Measurements from ENCODE around the gene AXL. TPM values are rescaled to one million over a fixed set of nuclear protein-coding genes. Genes with fewer than 3 reads are reported as not detected.
"Not testable (repeated sequence)": the region's sequence is repeated elsewhere in the genome, so short reads cannot be mapped to it uniquely, and the experiment has no call there.

Gene AXL
- total and polyA plus RNA-seq, 4 donors = 23.7 to 44.1 (median 25.6) TPM

DNA sequence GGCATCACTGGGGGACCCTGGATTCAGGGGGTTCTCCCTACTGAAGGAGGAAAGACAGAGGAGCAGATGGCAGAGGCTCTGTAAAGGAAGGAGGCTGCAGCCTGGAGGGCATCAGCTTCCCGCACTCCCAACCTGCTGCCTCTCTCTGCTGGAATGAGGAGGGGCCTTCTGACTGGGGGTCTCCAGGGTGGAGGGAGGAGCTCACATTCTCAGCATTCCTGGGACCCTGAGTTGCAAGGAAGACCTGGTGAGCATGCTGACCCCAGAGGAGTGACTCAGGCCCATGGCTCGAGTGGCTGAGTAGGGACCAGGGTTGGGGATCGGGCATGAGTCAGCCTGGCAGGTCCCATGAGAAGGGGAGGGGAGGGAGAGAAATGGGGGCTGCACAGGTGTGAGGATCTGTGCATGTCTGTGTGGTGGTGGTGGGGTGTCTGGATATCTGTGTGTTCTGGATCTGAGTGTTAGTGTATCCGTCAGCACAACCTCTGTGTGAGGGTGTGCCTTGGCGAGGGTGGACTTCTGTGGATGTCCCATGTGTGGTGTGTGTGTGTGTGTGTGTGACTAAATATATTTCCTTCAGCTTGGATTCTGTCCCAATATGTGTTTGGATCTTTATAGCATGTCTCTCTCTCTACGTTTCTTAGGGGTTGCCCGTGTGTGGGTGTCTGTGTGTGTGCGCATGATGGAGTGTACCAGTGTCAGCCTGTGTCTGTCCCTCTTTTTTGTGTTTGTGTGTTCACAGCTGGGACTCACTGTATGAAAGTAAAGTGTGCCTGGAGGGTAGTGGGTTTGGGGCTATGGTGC lies 4.6 kb downstream of the AXL start:
- no peak for DNase-seq (ENCODE audit: low read depth in 4 of 6, low spot score in 6 of 6)
- H3K27ac ChIP-seq (ENCODE audit: low read depth, low read length) = no peak overlapping the region
- no peak overlapping the region for H3K4me3 ChIP-seq (ENCODE audit: low read depth, low read length)

DNA sequence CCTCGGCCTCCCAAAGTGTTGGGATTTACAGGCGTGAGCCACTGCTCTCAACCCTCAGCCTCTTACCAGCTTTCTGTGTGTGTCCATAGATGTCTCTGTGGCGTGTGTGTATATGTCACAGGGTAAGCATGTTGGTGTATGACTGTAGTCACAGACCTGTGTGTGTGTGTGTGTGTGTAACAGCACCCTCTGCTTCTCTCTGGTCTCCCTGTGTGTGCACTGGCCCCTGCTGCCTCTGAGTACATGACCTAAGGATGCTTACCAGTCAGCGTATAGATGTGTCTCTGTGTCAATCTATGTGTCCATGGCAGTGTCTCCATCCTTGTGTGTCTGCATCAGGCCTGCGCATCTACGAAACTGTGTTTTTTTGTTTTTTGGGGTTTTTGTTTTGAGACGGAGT lies 5.6 kb downstream of the AXL start:
- 89% methylated on average over 4 of the region's 7 CpGs for WGBS (ENCODE audit: insufficient coverage)
- Histone ChIP-seq H3K4me1 (ENCODE audit: control insufficient read depth, insufficient read depth, low read length) (peaks cover 33% of the 10 kb centered on the region), H3K36me3 (ENCODE audit: control insufficient read depth, insufficient read depth, low read length) (peaks cover 14% of the 10 kb centered on the region), H3K9me3 (ENCODE audit: control insufficient read depth, insufficient read depth, low read length) (no peaks in the 10 kb centered on the region), H3K27me3 (ENCODE audit: control insufficient read depth, insufficient read depth, low read length) (no peaks in the 10 kb centered on the region), H3K4me3 (ENCODE audit: low read depth, low read length) (no peak overlapping the region), H3K27ac (ENCODE audit: low read depth, low read length) (no peak overlapping the region)
- DNase-seq (ENCODE audit: low read depth in 4 of 6, low spot score in 6 of 6) = no peak

More for the DNA sequence above, 4.6 kb downstream of the AXL start:
- Histone ChIP-seq H3K9me3 (ENCODE audit: control insufficient read depth, insufficient read depth, low read length) (no peaks in the 10 kb centered on the region), H3K4me1 (ENCODE audit: control insufficient read depth, insufficient read depth, low read length) (peaks cover 40% of the 10 kb centered on the region), H3K36me3 (ENCODE audit: control insufficient read depth, insufficient read depth, low read length) (peaks cover 14% of the 10 kb centered on the region), H3K27me3 (ENCODE audit: control insufficient read depth, insufficient read depth, low read length) (peaks cover 5% of the 10 kb centered on the region)
- 70% methylated on average over 8 of the region's 8 CpGs for WGBS (ENCODE audit: insufficient coverage)

DNA sequence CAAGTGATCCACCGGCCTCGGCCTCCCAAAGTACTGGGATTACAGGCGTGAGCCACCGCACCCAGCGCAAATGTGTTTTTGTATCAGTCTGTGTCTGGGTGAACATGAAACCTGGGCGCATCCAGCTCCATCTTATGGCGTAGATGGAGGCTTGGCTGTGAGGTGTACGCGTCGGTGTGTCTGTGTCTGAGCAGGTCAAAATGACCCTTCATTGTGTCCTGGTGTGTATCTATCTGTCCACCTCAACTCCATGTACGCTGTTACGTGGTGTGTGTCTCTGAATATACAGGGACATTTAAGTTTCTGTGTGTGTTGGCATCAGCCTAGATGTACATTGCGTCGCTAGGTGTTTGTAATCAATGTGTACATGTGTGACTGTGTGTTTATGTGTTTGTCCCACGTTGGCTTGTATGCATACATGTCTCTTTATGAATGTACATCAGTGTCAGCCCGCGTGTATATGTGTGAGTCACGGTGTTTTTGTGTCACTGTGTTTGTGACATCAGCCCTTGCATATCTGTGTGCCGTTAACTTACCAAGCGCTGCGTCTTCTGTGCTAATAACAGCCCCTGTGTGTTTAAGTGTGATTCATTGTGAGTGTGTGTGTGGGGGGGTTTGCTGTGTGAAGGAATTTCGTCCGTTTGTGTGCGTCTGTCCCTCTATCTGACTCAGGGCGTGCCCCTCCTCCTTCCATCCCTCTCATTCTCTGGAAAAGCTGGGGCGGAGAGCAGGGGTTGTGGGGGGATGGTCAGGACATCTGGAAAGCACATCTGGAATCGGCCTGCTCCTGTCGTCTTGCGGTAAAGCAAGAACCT lies 6.4 kb downstream of the AXL start:
- Histone ChIP-seq H3K36me3 (ENCODE audit: control insufficient read depth, insufficient read depth, low read length) (peaks cover 14% of the 10 kb centered on the region), H3K4me3 (ENCODE audit: low read depth, low read length) (peak overlapping the region; percentile 7)

DNA sequence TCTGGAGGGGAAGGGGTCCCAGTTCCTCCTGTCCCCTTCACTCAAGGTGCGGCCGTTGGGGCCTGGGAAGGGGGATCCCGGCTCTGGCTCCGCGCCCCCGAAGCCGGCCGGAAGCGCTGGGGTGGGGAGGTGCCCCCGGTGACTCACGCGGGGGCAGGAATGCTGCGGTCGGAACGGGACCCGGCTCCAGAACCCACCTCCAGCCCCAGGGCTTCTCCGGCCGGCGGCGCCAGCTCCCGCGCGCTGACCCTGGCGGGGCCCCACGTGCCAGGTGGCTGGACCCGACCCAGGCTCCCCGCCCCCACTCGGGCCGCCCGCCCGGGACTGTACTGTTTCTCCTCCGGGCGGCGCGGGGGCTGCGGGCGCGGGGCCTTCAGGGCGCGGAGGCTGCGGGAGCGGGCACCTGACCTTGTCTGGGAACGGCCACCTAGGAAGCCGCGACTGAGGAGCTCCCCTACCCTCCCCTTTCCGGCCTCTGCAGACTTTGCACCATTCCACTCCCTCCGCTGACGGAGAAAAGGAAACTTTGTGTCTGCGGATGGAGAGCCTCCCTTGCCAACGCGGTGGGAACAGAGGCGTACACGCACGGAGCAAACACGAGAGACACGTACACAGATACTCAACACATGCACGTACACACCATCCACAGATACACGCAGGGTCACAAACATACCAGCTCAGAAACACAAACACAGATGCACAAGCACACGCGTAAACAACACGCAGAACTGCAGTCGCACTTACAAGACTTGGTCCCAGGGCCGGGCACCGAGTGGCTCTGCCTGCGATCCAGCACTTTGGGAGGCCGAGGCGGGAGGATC lies 7.2 kb downstream of the AXL start:
- peak overlapping the region; percentile 65 for H3K27ac ChIP-seq (ENCODE audit: low read depth, low read length)
- peak overlapping the region; percentile 21 for H3K4me3 ChIP-seq (ENCODE audit: low read depth, low read length)
- 4% methylated on average over 62 of the region's 67 CpGs for WGBS (ENCODE audit: insufficient coverage)

More for the DNA sequence above, 6.4 kb downstream of the AXL start:
- Histone ChIP-seq H3K27ac (ENCODE audit: low read depth, low read length) (peak overlapping the region; percentile 65), H3K27me3 (ENCODE audit: control insufficient read depth, insufficient read depth, low read length) (no peaks in the 10 kb centered on the region), H3K9me3 (ENCODE audit: control insufficient read depth, insufficient read depth, low read length) (no peaks in the 10 kb centered on the region), H3K4me1 (ENCODE audit: control insufficient read depth, insufficient read depth, low read length) (peaks cover 26% of the 10 kb centered on the region)
- WGBS (ENCODE audit: insufficient coverage) = 64% methylated on average over 15 of the region's 29 CpGs
- DNase-seq (ENCODE audit: low read depth in 4 of 6, low spot score in 6 of 6) = peak in 4 of 6 donors; percentile 21 to 68 (median 46)

DNA sequence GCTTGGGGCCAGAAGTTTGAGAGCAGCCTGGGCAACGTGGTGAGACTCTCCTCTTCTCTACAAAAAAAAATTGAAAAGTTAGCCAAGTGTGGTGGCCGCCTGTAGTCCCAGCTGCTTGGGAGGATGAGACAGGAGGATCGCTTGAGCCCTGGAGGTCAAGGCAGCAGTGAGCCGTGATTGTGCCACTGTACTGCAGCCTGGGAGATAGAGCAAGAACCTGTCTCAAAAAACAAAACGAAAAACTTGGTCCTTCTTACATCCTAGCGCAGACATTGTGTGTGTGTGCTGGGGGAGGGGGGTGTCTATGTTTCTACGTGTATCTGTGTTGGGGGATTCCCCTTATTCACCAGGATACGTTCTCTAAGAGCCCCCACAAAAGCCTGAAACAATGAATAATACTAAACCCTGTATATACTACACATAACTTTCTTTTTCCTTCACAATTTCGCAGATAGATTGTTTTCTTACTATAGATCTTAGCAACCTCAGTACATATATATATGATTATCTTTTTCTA lies 7.9 kb downstream of the AXL start:
- 77% methylated on average over 3 of the region's 9 CpGs for WGBS (ENCODE audit: insufficient coverage)
- H3K27ac ChIP-seq (ENCODE audit: low read depth, low read length) = peak overlapping the region; percentile 47

More for the DNA sequence above, 7.2 kb downstream of the AXL start:
- DNase-seq (ENCODE audit: low read depth in 4 of 6, low spot score in 6 of 6) = peak in 5 of 6 donors; percentile 24 to 72 (median 36)
- Histone ChIP-seq H3K4me1 (ENCODE audit: control insufficient read depth, insufficient read depth, low read length) (peaks cover 21% of the 10 kb centered on the region), H3K27me3 (ENCODE audit: control insufficient read depth, insufficient read depth, low read length) (no peaks in the 10 kb centered on the region), H3K9me3 (ENCODE audit: control insufficient read depth, insufficient read depth, low read length) (no peaks in the 10 kb centered on the region), H3K36me3 (ENCODE audit: control insufficient read depth, insufficient read depth, low read length) (peaks cover 18% of the 10 kb centered on the region)

DNA sequence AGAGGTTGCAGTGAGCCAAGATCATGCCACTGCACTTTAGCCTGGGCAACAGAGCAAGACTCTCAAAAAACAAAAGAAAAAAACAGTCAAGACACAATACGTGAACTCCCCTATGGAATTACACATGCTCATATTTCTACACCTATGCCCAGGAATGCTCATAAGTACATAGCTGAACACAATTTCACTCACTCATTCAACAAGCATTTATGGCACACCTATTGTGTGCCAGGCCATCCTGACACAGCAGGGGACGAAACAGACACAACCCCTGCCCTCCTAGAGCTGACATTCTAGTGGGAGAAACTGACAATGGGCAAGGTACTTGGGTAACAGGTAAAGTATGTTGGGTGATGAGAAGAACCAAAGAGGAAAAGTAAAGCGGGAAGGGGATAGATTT lies 9.5 kb downstream of the AXL start:
- peaks cover 11% of the 10 kb centered on the region for H3K36me3 ChIP-seq (ENCODE audit: control insufficient read depth, insufficient read depth, low read length)
- H3K27ac ChIP-seq (ENCODE audit: low read depth, low read length) = no peak overlapping the region
- no peak overlapping the region for H3K4me3 ChIP-seq (ENCODE audit: low read depth, low read length)
- DNase-seq (ENCODE audit: low read depth in 4 of 6, low spot score in 6 of 6) = no peak
- 40% methylated on average over 1 of the region's 3 CpGs for WGBS (ENCODE audit: insufficient coverage)
- H3K4me1 ChIP-seq (ENCODE audit: control insufficient read depth, insufficient read depth, low read length) = peaks cover 14% of the 10 kb centered on the region
- H3K27me3 ChIP-seq (ENCODE audit: control insufficient read depth, insufficient read depth, low read length) = no peaks in the 10 kb centered on the region
- no peaks in the 10 kb centered on the region for H3K9me3 ChIP-seq (ENCODE audit: control insufficient read depth, insufficient read depth, low read length)

More for the DNA sequence above, 7.9 kb downstream of the AXL start:
- Histone ChIP-seq H3K4me3 (ENCODE audit: low read depth, low read length) (peak overlapping the region; percentile 21), H3K9me3 (ENCODE audit: control insufficient read depth, insufficient read depth, low read length) (no peaks in the 10 kb centered on the region), H3K27me3 (ENCODE audit: control insufficient read depth, insufficient read depth, low read length) (no peaks in the 10 kb centered on the region), H3K36me3 (ENCODE audit: control insufficient read depth, insufficient read depth, low read length) (peaks cover 16% of the 10 kb centered on the region), H3K4me1 (ENCODE audit: control insufficient read depth, insufficient read depth, low read length) (peaks cover 17% of the 10 kb centered on the region)
- no peak for DNase-seq (ENCODE audit: low read depth in 4 of 6, low spot score in 6 of 6)

DNA sequence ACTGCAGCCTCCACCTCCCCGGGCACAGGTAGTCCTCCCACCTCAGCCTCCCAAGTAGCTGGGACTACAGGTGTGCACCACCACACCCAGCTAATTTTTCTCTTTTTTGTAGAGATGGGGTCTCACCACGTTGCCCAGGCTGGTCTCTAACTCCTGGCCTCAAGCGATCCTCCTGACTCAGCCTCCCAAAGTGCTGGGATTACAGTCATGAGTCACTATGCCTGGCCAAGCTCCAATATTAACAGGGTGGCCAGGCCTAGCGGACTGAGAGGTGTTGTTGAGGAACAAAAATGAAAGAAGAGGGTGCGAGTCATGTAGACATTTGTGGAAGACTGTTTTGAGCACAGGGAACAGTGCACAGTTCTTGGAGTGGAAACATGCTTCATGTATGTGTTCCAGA lies 10.3 kb downstream of the AXL start:
- H3K36me3 ChIP-seq (ENCODE audit: control insufficient read depth, insufficient read depth, low read length) = peaks cover 13% of the 10 kb centered on the region
- H3K27me3 ChIP-seq (ENCODE audit: control insufficient read depth, insufficient read depth, low read length); H3K9me3 ChIP-seq (ENCODE audit: control insufficient read depth, insufficient read depth, low read length); H3K4me3 ChIP-seq (ENCODE audit: low read depth, low read length); DNase-seq (ENCODE audit: low read depth in 4 of 6, low spot score in 6 of 6); H3K27ac ChIP-seq (ENCODE audit: low read depth, low read length): not testable (repeated sequence)
- 100% methylated on average over 2 of the region's 5 CpGs for WGBS (ENCODE audit: insufficient coverage)
- H3K4me1 ChIP-seq (ENCODE audit: control insufficient read depth, insufficient read depth, low read length) = peaks cover 14% of the 10 kb centered on the region

DNA sequence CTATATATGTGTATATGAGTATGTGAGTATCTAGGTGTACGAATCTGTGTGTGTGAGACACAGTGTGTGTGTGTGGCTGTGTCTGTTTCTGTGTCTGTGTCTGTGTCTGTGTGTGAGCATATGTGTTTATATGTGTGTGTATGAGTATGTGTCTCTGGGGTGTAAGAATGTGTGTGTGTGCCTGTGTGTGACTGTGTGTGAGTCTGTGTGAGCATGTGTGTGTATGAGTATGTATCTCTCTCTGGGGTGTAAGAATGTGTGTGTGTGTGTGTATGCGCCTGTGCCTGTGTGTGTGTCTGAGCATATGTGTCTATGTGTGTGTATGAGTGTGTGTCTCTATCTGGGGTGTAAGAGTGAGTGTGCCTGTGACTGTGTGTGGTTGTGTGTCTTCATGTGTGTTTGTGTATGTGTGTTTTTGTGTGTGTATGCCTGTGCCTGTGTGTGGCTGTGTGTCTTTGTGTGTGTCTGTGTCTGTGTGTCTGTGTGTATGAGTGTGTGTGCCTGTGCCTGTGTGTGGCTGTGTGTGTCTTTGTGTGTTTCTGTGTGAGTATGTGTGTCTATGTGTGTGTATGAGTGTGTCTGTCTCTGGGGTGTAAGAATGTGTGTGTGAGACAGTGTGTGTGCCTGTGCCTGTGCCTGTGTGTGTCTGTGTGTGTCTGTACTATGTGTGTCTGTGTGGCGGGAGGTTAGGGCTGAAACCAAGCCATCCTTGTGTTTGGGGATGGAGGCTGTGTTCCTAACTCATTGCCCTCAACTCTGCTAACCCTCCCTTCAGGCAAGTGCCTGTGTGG lies 11.2 kb downstream of the AXL start:
- H3K4me1 ChIP-seq (ENCODE audit: control insufficient read depth, insufficient read depth, low read length) = peaks cover 14% of the 10 kb centered on the region
- H3K27me3 ChIP-seq (ENCODE audit: control insufficient read depth, insufficient read depth, low read length) = no peaks in the 10 kb centered on the region
- H3K4me3 ChIP-seq (ENCODE audit: low read depth, low read length) = no peak overlapping the region
- H3K27ac ChIP-seq (ENCODE audit: low read depth, low read length) = no peak overlapping the region
- WGBS (ENCODE audit: insufficient coverage) = 94% methylated on average over 3 of the region's 3 CpGs
- H3K36me3 ChIP-seq (ENCODE audit: control insufficient read depth, insufficient read depth, low read length) = peaks cover 13% of the 10 kb centered on the region
- H3K9me3 ChIP-seq (ENCODE audit: control insufficient read depth, insufficient read depth, low read length) = no peaks in the 10 kb centered on the region
- no peak for DNase-seq (ENCODE audit: low read depth in 4 of 6, low spot score in 6 of 6)
